ENCODE measurements around the gene FADS2. TPM values are rescaled to one million over a fixed set of nuclear protein-coding genes. Genes with fewer than 3 reads are reported as not detected.

FADS2 gene
- total RNA-seq, 2 experiments from 2014 or later: 0.08 to 0.33 TPM

GRCh38 chr11:61901397-61901796, 73.3 kb downstream of the FADS2 start:
- Histone ChIP-seq H3K27ac (ENCODE audit: low read depth in 1 of 2, low read length in 2 of 2) (no peak overlapping the region), H3K27me3 (ENCODE audit: control insufficient read depth in 1 of 2, insufficient read depth in 2 of 2, low read length in 2 of 2) (no peaks in the 10 kb centered on the region), H3K4me3 (ENCODE audit: low read length) (no peak overlapping the region), H3K9me3 (ENCODE audit: control insufficient read depth in 1 of 2, insufficient read depth in 1 of 2, low read length in 2 of 2) (no peaks in the 10 kb centered on the region), H3K4me1 (ENCODE audit: insufficient read depth, low read length) (peaks cover 13% of the 10 kb centered on the region), H3K36me3 (ENCODE audit: insufficient read depth, low read length) (no peaks in the 10 kb centered on the region)
- ChIA-PET CTCF (interaction anchor here (7.0 to 8.1 kb wide), 2 partner anchors 183 to 207 kb away, joined by 132 to 207 read pairs; no protein-coding TSS in a partner anchor), POLR2A (no interaction called here)
- DNase-seq (no peak), ATAC-seq (ENCODE audit: poor library complexity) (no peak)
- no peaks in the 10 kb centered on the region for H3K36me3 Mint-ChIP-seq (ENCODE audit: low read depth)
- TF ChIP-seq CTCF (IDR thresholded peaks at IDR 0.05): no peak
- no peaks in the 10 kb centered on the region for H3K27me3 Mint-ChIP-seq
- no peaks in the 10 kb centered on the region for H3K9me3 Mint-ChIP-seq
- H3K4me1 Mint-ChIP-seq (ENCODE audit: low read depth): peaks cover 6% of the 10 kb centered on the region
- H3K4me3 Mint-ChIP-seq: no peak overlapping the region
- no peak overlapping the region for H3K27ac Mint-ChIP-seq
- intact Hi-C loops (cut with DNase I, micrococcal nuclease): no loop called here

- intact Hi-C loops (cut with DNase I, micrococcal nuclease): no loop called here
- H3K4me3 Mint-ChIP-seq: no peak overlapping the region
- no peak for DNase-seq
- H3K36me3 ChIP-seq (ENCODE audit: insufficient read depth, low read length): no peaks in the 10 kb centered on the region
- peaks cover 6% of the 10 kb centered on the region for H3K4me1 Mint-ChIP-seq (ENCODE audit: low read depth)
- ChIA-PET CTCF (interaction anchor here (0.8 to 8.1 kb wide), 2 partner anchors 105 to 182 kb away, joined by 3 to 207 read pairs; no protein-coding TSS in a partner anchor), POLR2A (no interaction called here)
- H3K4me1 ChIP-seq (ENCODE audit: insufficient read depth, low read length): peaks cover 13% of the 10 kb centered on the region
- H3K27me3 Mint-ChIP-seq: no peaks in the 10 kb centered on the region
- no peaks in the 10 kb centered on the region for H3K9me3 Mint-ChIP-seq
- no peak for ATAC-seq (ENCODE audit: poor library complexity)
- H3K27ac Mint-ChIP-seq: no peak overlapping the region
- H3K4me3 ChIP-seq (ENCODE audit: low read length): no peak overlapping the region
- H3K27ac ChIP-seq (ENCODE audit: low read depth in 1 of 2, low read length in 2 of 2): no peak overlapping the region
- H3K36me3 Mint-ChIP-seq (ENCODE audit: low read depth): no peaks in the 10 kb centered on the region
- TF ChIP-seq CTCF (IDR thresholded peaks at IDR 0.05): no peak
- no peaks in the 10 kb centered on the region for H3K9me3 ChIP-seq (ENCODE audit: control insufficient read depth in 1 of 2, insufficient read depth in 1 of 2, low read length in 2 of 2)
- H3K27me3 ChIP-seq (ENCODE audit: control insufficient read depth in 1 of 2, insufficient read depth in 2 of 2, low read length in 2 of 2): no peaks in the 10 kb centered on the region
Observed at GRCh38 chr11:61902313-61902712, 74.2 kb downstream of the FADS2 start.

GRCh38 chr11:61903845-61904244, 75.7 kb downstream of the FADS2 start:
- H3K4me3 ChIP-seq (ENCODE audit: low read length): no peak overlapping the region
- no peaks in the 10 kb centered on the region for H3K27me3 ChIP-seq (ENCODE audit: control insufficient read depth in 1 of 2, insufficient read depth in 2 of 2, low read length in 2 of 2)
- H3K4me1 Mint-ChIP-seq (ENCODE audit: low read depth): peaks cover 6% of the 10 kb centered on the region
- no peak for TF ChIP-seq CTCF (IDR thresholded peaks at IDR 0.05)
- ChIA-PET POLR2A (no interaction called here), CTCF (interaction anchor here (1.1 to 1.4 kb wide), 2 partner anchors 44 to 205 kb away, joined by 3 to 4 read pairs; no protein-coding TSS in a partner anchor)
- no peak overlapping the region for H3K4me3 Mint-ChIP-seq
- no peaks in the 10 kb centered on the region for H3K9me3 Mint-ChIP-seq
- ATAC-seq (ENCODE audit: poor library complexity) (no peak), DNase-seq (no peak)
- no peaks in the 10 kb centered on the region for H3K36me3 Mint-ChIP-seq (ENCODE audit: low read depth)
- no peaks in the 10 kb centered on the region for H3K27me3 Mint-ChIP-seq
- intact Hi-C loops (cut with DNase I, micrococcal nuclease): no loop called here
- no peaks in the 10 kb centered on the region for H3K9me3 ChIP-seq (ENCODE audit: control insufficient read depth in 1 of 2, insufficient read depth in 1 of 2, low read length in 2 of 2)
- peaks cover 12% of the 10 kb centered on the region for H3K4me1 ChIP-seq (ENCODE audit: insufficient read depth, low read length)
- H3K27ac ChIP-seq (ENCODE audit: low read depth in 1 of 2, low read length in 2 of 2): no peak overlapping the region
- no peaks in the 10 kb centered on the region for H3K36me3 ChIP-seq (ENCODE audit: insufficient read depth, low read length)
- H3K27ac Mint-ChIP-seq: no peak overlapping the region

Data from CD4-positive, alpha-beta T cell (primary cell).